Body of pancreas (tissue), 4 donors: ENCODE data around the gene RBP3. TPM values are rescaled to one million over a fixed set of nuclear protein-coding genes. Genes with fewer than 3 reads are reported as not detected.

Source experiments
- ATAC-seq: fragments of 150-250 bp; one replicate; pipeline ENCODE4 v1.9.1; 2016
- DNase-seq, 4 donors: peaks; one replicate each; pipeline ENCODE4 v3.0.0-alpha.2; 2019
- H3K27ac ChIP-seq, 4 donors: fragments of 200-600 bp; sonication (generic); 1 replicate in 3 of 4; 2 replicates in 1 of 4; pipeline versions ENCODE4 v1.5.1 to v1.6.1; 2016 to 2019; ENCODE audit warnings: mild to moderate bottlenecking in 1 of 4, mixed read lengths in 1 of 4, moderate library complexity in 1 of 4
- H3K27me3 ChIP-seq, 2 donors: fragments of 200-600 bp; sonication (generic); one replicate each; pipeline ENCODE4 v1.6.0; 2016; ENCODE audit warnings: mild to moderate bottlenecking in 1 of 2
- H3K36me3 ChIP-seq, 2 donors: fragments of 200-600 bp; sonication (generic); replicated peaks in 1 of 2; 2 replicates each; pipeline ENCODE4 v1.5.1; 2016; ENCODE audit warnings: low read depth in 2 of 2; ENCODE audit not compliant: insufficient read depth in 1 of 2
- H3K4me1 ChIP-seq: fragments of 200-600 bp; sonication (generic); one replicate; pipeline ENCODE4 v1.6.0; 2016
- H3K4me3 ChIP-seq, 2 donors: fragments of 200-600 bp; sonication (generic); 1 replicate in 1 of 2; 2 replicates in 1 of 2; pipeline ENCODE4 v1.5.1; 2016 to 2019
- H3K9me3 ChIP-seq, 3 donors: fragments of 200-600 bp; sonication (generic); 1 replicate in 2 of 3; 2 replicates in 1 of 3; pipeline ENCODE4 v1.5.1; 2016
- CTCF ChIP-seq, 7 experiments: fragments of 450-650 bp in 4 of 7; fragments of 200-600 bp in 3 of 7; sonication (generic) in 3 of 7; IDR thresholded peaks; one replicate each; pipeline ENCODE4 v1.5.1; 2016 to 2019; ENCODE audit warnings: antibody characterized with exemption in 7 of 7
- POLR2A ChIP-seq, 3 donors: fragments of 450-650 bp; IDR thresholded peaks; one replicate each; pipeline ENCODE4 v1.6.1; 2016; ENCODE audit warnings: antibody characterized with exemption in 3 of 3, mild to moderate bottlenecking in 2 of 3
- WGBS, 2 donors: methylation state at CpG; one replicate each; pipeline ENCODE4 v1.1.5; 2017; 5-methylcytosine and 5-hydroxymethylcytosine counted together
- intact Hi-C: fragments of 100-400 bp; cut with DNase I; formaldehyde crosslinking; loops from one replicate; pipeline ENCODE4 v1.15.1; 2023
- total RNA-seq, 2 donors: library from RNA; depleted of rRNA; stranded (reverse); fragments of >200 nt; gene quantifications; one replicate each; pipeline ENCODE4 v1.1.0, GENCODE V29; 2016

RBP3 gene
- total RNA-seq, 2 donors from 2014 or later, result not detected

- WGBS, 2 donors, result 46 to 48% methylated on average over 5 of the region's 5 CpGs
- H3K27ac ChIP-seq, result no peak overlapping the region
- TF ChIP-seq CTCF (IDR thresholded peaks at IDR 0.05), result no peak
- no peak for TF ChIP-seq POLR2A (IDR thresholded peaks at IDR 0.05)
- intact Hi-C loops, result no loop called here
- peaks cover 5% of the 10 kb centered on the region for H3K4me1 ChIP-seq
- H3K27me3 ChIP-seq, result no peaks in the 10 kb centered on the region
- H3K9me3 ChIP-seq, result no peaks in the 10 kb centered on the region
- H3K36me3 ChIP-seq, result no peaks in the 10 kb centered on the region
- DNase-seq, result peak in 1 of 4 donors; percentile 10
- no peak for ATAC-seq
- no peak overlapping the region for H3K4me3 ChIP-seq
These were observed 24.4 kb upstream of the RBP3 start for GRCh38 chr10:47323636-47324296.

- no peak overlapping the region for H3K4me3 ChIP-seq
- no peaks in the 10 kb centered on the region for H3K9me3 ChIP-seq
- H3K36me3 ChIP-seq, result no peaks in the 10 kb centered on the region
- intact Hi-C loops, result no loop called here
- H3K4me1 ChIP-seq, result peaks cover 9% of the 10 kb centered on the region
- ATAC-seq (no peak), DNase-seq (peak in 1 of 4 donors; percentile 5)
- no peak overlapping the region for H3K27ac ChIP-seq
- no peaks in the 10 kb centered on the region for H3K27me3 ChIP-seq
- no peak for TF ChIP-seq POLR2A (IDR thresholded peaks at IDR 0.05)
- TF ChIP-seq CTCF (IDR thresholded peaks at IDR 0.05), result no peak
- WGBS, 2 donors, result 88 to 90% methylated on average over 28 to 30 of the region's 30 CpGs
These were observed 22.6 kb upstream of the RBP3 start for GRCh38 chr10:47325303-47326291.

GRCh38 chr10:47326306-47326926 lies 21.7 kb upstream of the RBP3 start:
- H3K27me3 ChIP-seq, result no peaks in the 10 kb centered on the region
- peaks cover 14% of the 10 kb centered on the region for H3K4me1 ChIP-seq
- H3K27ac ChIP-seq, result no peak overlapping the region
- H3K9me3 ChIP-seq, result no peaks in the 10 kb centered on the region
- 64 to 67% methylated on average over 1 to 4 of the region's 5 CpGs for WGBS, 2 donors
- intact Hi-C loops, result no loop called here
- ATAC-seq, result no peak
- DNase-seq, result peak in 1 of 4 donors; percentile 16
- H3K4me3 ChIP-seq, result no peak overlapping the region
- no peak for TF ChIP-seq POLR2A (IDR thresholded peaks at IDR 0.05)
- no peak for TF ChIP-seq CTCF (IDR thresholded peaks at IDR 0.05)
- no peaks in the 10 kb centered on the region for H3K36me3 ChIP-seq

GRCh38 chr10:47326927-47327330 lies 21.2 kb upstream of the RBP3 start:
- no peaks in the 10 kb centered on the region for H3K9me3 ChIP-seq
- H3K36me3 ChIP-seq, result no peaks in the 10 kb centered on the region
- intact Hi-C loops, result no loop called here
- H3K27me3 ChIP-seq, result no peaks in the 10 kb centered on the region
- H3K4me1 ChIP-seq, result peaks cover 14% of the 10 kb centered on the region
- TF ChIP-seq CTCF (IDR thresholded peaks at IDR 0.05), result no peak
- TF ChIP-seq POLR2A (IDR thresholded peaks at IDR 0.05), result no peak
- DNase-seq (peak in 1 of 4 donors; percentile 9), ATAC-seq (no peak)
- no peak overlapping the region for H3K4me3 ChIP-seq
- WGBS, 2 donors, result 87% methylated on average over 11 of the region's 11 CpGs
- no peak overlapping the region for H3K27ac ChIP-seq
